Nephron progenitor cell (in vitro differentiated cells): ENCODE measurements around the gene SLC5A8.

ENCODE experiments used
- DNase-seq: peaks from one replicate; pipeline ENCODE4 v3.0.0; 2021
- H3K27ac Mint-ChIP-seq: 2 replicates; pipeline ENCODE4 v1.8.0; 2021; ENCODE audit warnings: mild to moderate bottlenecking, moderate library complexity, mixed read lengths
- H3K27me3 Mint-ChIP-seq: 2 replicates; pipeline ENCODE4 v1.8.0; 2021; ENCODE audit warnings: mild to moderate bottlenecking, low read depth, mixed read lengths; ENCODE audit not compliant: poor library complexity
- H3K36me3 Mint-ChIP-seq: 2 replicates; pipeline ENCODE4 v1.8.0; 2021; ENCODE audit warnings: low read depth, mixed read lengths
- H3K4me1 Mint-ChIP-seq: 2 replicates; pipeline ENCODE4 v1.8.0; 2021; ENCODE audit warnings: mixed read lengths
- H3K4me3 Mint-ChIP-seq: 2 replicates; pipeline ENCODE4 v1.8.0; 2021; ENCODE audit warnings: mild to moderate bottlenecking, moderate library complexity, mixed read lengths
- H3K9me3 Mint-ChIP-seq: 2 replicates; pipeline ENCODE4 v1.8.0; 2021; ENCODE audit warnings: mild to moderate bottlenecking, moderate library complexity, mixed read lengths
- TF ChIP-seq, protein P1 (sequence below): fragments of 200-600 bp; sonication (generic); IDR thresholded peaks from 2 replicates; pipeline ENCODE4 v1.5.0; 2021; ENCODE audit warnings: antibody characterized with exemption

SLC5A8 gene

GRCh38 chr12:101209319-101210302 lies at the start of gene SLC5A8:
TSS of gene SLC5A8 (minus strand) at chr12:101210238. CDS start at chr12:101209848, 390 bp downstream.
- TF ChIP-seq, protein P1, sequence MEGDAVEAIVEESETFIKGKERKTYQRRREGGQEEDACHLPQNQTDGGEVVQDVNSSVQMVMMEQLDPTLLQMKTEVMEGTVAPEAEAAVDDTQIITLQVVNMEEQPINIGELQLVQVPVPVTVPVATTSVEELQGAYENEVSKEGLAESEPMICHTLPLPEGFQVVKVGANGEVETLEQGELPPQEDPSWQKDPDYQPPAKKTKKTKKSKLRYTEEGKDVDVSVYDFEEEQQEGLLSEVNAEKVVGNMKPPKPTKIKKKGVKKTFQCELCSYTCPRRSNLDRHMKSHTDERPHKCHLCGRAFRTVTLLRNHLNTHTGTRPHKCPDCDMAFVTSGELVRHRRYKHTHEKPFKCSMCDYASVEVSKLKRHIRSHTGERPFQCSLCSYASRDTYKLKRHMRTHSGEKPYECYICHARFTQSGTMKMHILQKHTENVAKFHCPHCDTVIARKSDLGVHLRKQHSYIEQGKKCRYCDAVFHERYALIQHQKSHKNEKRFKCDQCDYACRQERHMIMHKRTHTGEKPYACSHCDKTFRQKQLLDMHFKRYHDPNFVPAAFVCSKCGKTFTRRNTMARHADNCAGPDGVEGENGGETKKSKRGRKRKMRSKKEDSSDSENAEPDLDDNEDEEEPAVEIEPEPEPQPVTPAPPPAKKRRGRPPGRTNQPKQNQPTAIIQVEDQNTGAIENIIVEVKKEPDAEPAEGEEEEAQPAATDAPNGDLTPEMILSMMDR: no peak
- Mint-ChIP-seq H3K9me3 (peaks cover 8% of the 10 kb centered on the region), H3K4me1 (peaks cover 6% of the 10 kb centered on the region), H3K27ac (no peak within 1 kb of the TSS), H3K4me3 (no peak within 1 kb of the TSS), H3K27me3 (peaks cover 43% of the 10 kb centered on the region), H3K36me3 (no peaks in the 10 kb centered on the region)
- no peak for DNase-seq

DNA sequence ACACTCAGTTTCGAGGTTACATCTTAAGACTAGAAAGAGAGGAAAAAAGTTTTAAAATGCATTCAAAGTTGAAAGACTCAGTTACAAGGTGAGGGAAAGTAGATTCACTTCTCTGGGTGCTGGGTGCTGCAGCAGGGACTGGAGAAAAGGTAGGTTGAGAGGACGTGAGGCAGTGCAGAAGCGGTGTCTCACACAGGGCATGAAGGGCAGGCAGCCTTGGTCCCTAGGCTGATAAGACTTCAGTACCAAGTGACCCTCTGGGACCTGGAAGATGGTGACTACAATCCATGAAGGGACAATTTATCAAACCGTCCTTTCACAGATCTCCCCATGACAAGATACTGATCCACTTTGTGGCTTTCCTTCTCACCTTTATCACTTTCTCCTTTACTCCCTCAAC lies 47.3 kb upstream of the SLC5A8 start:
- no peaks in the 10 kb centered on the region for H3K4me1 Mint-ChIP-seq
- DNase-seq: no peak
- peaks cover 11% of the 10 kb centered on the region for H3K9me3 Mint-ChIP-seq
- no peaks in the 10 kb centered on the region for H3K36me3 Mint-ChIP-seq
- no peak overlapping the region for H3K27ac Mint-ChIP-seq
- peaks cover 2% of the 10 kb centered on the region for H3K27me3 Mint-ChIP-seq
- no peak overlapping the region for H3K4me3 Mint-ChIP-seq
- TF ChIP-seq, protein P1: no peak

GRCh38 chr12:101256266-101256665 lies 46.2 kb upstream of the SLC5A8 start:
- H3K4me1 Mint-ChIP-seq: no peaks in the 10 kb centered on the region
- no peaks in the 10 kb centered on the region for H3K36me3 Mint-ChIP-seq
- peaks cover 2% of the 10 kb centered on the region for H3K27me3 Mint-ChIP-seq
- H3K4me3 Mint-ChIP-seq: no peak overlapping the region
- H3K9me3 Mint-ChIP-seq: peaks cover 11% of the 10 kb centered on the region
- DNase-seq: no peak
- H3K27ac Mint-ChIP-seq: no peak overlapping the region
- TF ChIP-seq, protein P1: no peak

DNA sequence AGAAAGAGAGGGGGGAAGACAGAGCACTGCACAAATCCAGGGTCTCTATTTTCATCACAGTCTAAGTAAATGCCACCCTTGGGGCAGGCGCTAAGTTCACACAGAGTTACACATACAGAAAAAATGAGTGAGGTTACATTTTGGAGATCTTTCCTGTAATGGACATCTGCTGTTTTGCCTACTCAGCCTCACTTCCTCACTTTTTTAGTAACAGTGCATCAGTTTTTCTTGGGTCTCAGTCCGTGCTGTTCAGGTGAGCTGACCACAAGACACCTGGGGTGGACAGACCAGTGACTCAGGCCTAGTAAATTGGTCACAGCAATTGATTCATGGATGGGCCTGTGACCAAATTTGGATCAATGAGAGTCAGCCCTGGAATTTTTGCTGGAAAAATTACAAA lies 33.6 kb upstream of the SLC5A8 start:
- DNase-seq: no peak
- TF ChIP-seq, protein P1: no peak
- Mint-ChIP-seq H3K4me1 (no peaks in the 10 kb centered on the region), H3K36me3 (no peaks in the 10 kb centered on the region), H3K27me3 (no peaks in the 10 kb centered on the region), H3K9me3 (no peaks in the 10 kb centered on the region), H3K4me3 (no peak overlapping the region), H3K27ac (no peak overlapping the region)

GRCh38 chr12:101243074-101243473 lies 33.0 kb upstream of the SLC5A8 start:
- Mint-ChIP-seq H3K27ac (no peak overlapping the region), H3K4me1 (no peaks in the 10 kb centered on the region), H3K4me3 (no peak overlapping the region), H3K27me3 (no peaks in the 10 kb centered on the region), H3K9me3 (no peaks in the 10 kb centered on the region), H3K36me3 (no peaks in the 10 kb centered on the region)
- DNase-seq: no peak
- TF ChIP-seq, protein P1: no peak
